NCI-H1048 (cell line): ENCODE measurements around the gene ECE1.
"Not testable (repeated sequence)": the region's sequence is repeated elsewhere in the genome, so short reads cannot be mapped to it uniquely, and the experiment has no call there.

Experiments used
- DNase-seq: peaks from one replicate; lab custom pipeline; 2025; lab: John Stamatoyannopoulos, UW

ECE1 gene

DNA sequence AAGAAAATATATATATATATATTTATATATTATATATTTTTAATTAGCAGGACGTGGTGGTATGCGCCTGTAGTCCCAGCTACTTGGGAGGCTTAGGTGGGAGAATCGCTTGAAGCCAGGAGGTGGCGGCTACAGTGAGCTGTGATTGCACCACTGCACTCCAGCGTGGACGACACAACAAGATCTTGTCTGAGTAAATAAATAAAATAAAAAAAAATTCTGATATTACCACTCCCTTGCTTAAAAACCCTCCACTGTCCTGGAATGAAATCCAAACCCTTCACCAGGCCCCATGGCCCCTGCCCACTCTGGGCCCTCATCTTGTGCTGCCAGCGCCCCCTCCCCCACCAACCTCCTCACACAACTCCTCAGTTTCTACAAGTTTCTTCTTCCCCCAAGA lies 1.7 kb upstream of the ECE1 start:
- no peak for DNase-seq

DNA sequence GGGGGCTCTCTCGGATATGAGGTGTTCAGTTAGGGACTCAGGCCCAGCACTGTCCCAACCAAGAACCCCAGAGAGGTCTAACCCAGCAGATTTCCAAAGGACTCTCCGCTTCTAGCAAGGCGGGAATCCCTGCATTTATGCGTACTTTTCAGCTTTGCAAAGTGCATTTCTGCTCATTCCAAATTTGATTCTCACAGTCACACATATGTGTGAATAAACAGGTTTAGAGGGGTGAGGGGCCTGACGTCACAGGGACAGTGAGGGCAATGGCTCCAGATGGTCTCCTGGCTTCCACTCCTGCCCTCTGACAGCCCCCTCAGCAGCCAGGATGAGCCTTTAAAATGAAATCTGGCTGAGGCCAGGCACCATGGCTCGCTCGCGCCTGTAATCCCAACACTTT lies 921 bp upstream of the ECE1 start:
- no peak for DNase-seq

DNA sequence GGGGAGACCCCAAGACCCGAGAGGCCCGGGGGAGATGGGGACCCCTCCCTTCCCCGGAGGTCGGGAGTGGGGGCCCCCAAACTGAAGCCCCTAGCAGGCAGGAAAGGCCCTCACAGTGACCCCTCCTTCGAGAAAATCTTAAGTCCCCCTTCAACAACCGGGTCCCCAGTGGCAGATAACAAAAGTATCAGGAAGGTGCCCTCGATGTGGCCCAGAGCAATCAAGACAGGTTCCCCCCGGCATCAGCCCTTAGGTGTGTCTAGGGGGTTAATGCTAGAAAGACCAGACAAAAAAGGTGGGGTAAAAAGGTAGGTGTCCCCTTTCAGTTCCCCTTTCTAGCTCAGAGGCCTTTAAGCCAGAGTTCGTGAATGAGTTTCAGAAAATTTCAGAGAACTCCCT lies 282 bp upstream of the ECE1 start:
- no peak for DNase-seq

DNA sequence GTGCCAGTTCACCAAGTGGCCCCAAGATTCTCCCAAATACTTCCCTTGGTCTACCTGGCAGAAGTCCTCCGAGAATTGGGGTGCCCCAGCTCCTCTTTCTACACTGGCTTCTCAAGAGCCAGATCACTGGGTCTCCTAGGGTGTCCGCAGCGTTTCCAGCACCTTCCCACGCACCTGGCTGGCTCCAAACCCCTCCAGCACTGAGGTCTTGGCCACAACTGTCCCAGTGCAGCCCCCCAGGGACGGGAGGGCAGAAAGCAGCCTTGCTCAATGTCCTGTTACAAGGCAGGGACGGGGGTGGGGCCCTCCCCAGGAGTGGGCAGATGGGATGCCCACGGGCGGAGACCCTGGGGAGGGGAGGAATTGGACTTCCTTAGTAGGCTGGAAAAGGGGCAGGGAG lies 1.1 kb downstream of the ECE1 start:
- no peak for DNase-seq

DNA sequence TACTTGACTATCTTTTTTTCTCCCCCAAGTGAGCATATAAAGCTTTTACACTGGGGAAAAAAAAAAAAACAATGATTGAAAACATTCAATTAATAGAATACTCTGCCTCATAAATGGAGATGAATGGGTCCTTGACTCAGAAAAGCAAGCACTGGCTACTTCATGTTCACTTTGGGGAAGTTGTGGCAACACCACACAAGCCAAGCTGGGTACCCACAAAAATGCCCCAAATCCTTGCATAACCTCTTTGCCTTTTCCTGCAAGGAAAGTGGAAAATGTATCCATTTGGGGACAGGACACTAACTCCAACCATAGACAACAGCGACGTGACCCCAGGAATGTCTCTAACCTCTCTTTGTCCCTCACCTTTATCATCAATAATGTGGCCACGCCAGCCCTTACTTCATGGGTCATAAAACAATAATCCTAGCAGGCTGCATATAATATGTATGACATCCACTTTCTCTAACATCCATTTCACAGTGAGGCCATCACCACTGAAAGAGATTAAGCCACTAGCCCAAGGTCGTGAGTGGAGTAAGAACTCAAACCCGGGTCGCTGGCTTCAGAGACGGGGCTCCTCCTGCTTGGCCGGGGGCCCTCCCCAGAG lies 2.3 kb downstream of the ECE1 start:
- no peak for DNase-seq

DNA sequence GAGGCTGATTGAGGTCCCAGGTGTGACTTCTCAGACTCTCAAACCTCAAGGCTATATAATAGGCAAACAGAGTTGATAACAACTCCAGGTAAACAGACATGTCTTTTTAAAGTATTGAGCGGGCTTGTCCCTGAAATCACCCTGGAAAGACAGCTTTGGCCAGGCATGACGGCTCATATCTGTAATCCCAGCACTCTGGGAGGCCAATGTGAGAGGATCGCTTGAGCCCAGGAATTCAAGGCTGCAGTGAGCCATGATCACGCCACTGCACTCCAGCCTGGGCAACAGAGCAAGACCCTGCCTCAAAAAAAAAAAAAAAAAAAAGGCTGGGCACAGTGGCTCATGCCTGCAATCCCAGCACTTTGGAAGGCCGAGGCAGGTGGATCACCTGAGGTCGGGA lies 4.9 kb downstream of the ECE1 start:
- DNase-seq: not testable (repeated sequence)

DNA sequence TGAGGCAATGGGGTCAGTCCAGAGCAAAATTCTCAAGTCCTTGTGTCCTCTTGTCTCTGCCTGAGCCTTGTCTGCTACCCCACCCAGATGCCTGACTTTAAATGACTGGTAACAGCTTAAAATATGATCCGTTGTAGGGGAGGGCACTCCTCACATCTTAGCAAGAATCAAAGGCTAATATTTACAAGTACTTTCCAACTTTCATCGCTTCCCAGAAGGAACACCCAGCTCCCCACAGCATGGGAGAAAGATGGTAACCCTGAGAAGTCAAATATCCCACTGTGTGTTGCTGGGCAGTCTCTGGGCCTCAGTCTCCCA lies 5.2 kb downstream of the ECE1 start:
- DNase-seq: no peak

DNA sequence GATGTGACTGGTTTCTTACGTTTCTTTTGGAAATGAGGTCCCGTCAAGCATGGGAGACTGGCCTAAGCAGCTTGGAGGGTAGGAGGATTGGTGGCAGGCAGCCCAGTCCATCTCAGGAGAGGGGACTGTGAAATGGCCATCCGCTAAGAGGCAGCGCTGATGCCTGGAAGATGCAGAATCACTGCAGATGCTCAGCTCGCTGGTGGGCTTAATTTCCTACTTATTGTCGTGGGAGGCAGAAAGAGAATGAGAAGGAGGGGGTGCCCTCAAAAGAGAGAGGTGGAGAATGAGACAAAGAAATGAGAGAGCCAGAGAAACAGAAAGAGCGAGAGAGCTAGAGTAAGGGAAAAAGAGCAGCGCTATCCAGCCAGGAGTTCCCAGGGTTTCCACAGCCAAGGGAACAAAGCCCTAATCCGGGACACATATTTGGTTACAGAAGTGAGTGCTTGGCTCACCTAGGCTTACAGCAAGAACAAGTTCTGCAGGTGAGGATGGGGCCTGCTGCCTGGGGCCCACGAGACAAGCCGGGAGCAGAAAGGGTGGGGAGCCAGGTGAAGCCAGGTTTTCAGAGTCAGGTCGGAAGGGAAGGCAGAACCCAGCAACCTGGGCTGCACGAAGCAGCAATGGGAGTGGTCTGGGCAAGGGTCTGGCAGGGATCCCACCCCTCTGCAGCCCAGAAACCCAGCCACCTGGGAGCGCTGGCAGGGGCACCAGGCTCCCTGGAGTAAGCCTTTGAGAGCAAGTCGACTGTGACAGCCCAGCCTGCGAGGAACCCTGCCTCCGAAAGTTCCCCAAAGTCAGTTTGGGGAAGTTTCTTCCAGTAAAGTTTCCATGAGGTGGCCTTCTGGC lies 5.8 kb downstream of the ECE1 start:
- no peak for DNase-seq

DNA sequence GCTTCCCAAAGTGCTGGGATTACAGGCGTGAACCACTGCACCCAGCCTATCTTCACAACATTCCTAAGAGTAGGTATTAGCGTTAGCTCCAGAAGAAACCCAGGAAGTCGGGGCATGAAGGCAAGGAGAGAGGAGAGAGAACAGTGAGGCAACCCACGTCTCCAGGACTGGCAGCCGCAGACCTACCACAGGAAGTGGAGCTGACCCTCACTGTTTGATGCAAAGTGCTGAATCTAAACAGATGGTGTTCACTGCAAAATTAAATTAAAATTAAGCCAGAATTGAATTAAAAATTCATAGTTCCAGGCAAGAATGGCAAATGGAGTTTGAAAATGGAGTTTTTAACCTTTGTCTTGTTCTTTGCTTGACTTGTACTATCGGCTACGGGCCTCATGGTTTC lies 6.7 kb downstream of the ECE1 start:
- no peak for DNase-seq

DNA sequence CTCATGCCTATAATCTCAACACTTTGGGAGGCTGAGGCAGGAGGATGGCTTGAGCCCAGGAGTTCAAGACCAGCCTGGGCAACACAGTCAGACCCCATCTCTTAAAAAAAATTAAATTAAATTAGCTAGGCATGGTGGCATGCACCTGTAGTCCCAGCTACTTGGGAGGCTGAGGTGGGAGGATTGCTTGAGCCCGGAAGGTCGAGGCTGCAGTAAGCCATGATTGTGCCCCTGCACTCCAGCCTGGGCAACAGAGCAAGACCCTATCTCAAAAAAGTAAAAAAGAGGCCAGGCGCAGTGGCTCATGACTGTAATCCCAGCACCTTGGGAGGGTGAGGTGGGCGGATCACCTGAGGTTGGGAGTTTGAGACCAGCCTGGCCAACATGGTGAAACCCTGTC lies 8.2 kb downstream of the ECE1 start:
- not testable (repeated sequence) for DNase-seq

DNA sequence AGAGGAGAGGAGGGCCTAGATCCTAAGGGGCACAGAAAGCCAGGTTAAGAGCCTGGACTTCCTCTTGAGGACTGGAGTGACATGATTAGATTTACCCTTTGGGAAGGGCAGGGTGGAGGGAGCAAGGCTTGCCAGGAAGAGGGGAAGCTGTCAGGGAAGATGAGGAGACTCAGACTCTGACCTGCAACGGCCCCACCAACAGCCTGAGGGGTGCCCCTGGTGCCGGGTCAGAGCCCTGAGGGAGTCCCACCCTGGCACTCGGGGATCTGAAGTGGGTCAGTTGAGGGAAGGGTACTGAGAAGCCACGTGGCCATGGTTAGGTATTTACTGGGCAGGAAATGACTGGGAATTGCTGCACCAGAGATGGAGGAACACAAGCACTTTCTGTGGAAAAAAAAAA lies 9.8 kb downstream of the ECE1 start:
- no peak for DNase-seq

DNA sequence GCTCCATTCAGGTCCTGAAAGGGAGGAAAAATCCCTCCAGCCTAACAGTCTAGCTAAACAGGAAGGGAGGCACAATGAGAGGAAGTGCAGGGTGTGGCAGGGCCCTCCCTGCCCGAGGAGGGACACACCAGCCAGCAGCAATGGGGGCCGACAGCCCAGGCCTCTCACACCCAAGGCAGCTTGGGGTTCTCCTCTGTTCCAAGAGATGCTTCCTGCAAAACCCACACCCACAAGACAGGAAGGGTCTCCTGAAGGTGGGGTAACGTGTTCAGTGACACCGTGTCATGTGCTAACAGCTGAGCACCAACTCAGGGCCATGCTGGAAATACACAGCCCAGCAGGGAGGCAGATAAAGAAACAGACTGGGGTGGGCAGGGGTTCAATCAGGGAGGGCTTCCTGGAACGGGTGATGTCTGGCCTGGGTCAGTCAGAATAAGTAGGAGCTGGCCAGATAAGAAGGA lies 10.2 kb downstream of the ECE1 start:
- DNase-seq: no peak

DNA sequence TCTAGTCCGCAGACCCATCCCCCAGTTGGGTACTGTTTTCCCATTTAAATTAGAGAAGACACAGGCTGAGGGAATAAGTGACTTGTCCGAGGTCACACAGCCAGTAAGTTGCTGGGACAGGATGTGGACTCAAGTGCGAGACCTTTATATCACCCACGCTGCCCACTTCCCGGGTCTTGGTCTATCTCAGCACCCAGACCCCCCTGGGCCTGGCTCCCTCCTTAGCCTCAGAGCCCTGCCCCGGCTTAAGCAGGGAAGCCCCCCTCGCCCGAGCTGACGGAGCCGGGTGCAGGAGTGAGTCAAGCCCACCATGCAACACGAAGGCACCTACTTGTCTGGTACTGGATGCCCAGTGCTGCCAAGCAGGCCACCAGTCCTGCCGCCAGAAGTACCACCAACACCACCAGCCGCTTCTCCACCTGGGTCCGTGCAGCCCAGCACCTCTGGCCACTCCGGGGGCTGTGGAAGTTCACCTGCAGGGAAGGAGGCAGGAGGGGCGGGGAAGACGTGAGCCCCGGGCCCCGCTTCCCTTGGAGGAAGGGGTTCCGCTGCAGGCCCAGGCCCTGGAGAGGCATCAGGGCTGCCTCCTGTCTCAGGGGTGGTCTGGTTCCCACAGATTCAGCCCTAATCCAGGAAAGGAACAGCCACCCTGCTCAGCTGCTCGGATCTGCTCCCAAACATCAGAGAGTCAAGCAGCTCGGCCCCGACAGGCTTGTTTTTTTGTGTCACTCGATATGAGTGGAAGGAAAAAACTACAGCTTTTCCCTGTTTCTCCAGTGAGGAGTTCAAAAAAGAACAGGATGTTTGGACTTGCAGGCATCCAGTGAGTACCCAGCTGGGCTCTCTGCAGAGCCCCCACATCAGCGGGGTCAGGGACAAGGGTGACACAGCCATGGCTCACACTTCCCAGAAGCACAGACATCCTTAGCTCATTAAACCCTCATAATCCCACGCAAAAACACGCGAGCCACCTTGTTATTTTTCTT lies 11.1 kb downstream of the ECE1 start:
- DNase-seq: no peak

DNA sequence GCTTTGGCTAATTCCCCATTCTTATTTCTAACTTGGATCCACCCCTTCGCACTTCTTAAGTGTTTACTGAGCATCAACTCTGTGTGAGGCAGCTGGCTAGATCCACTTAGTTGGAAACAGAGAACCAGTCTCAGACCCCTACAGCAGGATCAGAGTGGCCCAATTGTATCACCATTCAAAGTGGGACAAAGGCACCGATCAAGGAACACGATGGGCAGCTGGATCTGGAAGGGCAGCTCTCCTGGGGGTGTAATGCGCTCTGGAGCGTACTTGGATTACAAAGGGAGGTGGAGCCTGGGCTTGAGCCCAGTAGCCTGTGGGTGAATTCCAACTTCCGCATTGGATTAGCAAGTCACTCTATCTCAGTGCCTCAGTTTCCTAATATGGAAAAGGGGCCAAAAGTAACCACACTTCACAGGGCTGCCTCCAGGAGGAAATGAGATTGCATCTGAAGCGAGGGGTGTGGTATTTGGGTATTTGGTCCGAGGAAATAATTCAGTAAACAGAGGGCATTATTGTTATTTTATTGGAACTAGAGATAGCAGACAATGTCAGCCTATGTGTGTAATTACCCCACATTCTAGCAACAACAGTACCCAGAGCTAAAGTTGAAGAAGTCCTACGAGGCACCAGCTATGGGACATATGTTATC lies 11.9 kb downstream of the ECE1 start:
- DNase-seq: no peak

DNA sequence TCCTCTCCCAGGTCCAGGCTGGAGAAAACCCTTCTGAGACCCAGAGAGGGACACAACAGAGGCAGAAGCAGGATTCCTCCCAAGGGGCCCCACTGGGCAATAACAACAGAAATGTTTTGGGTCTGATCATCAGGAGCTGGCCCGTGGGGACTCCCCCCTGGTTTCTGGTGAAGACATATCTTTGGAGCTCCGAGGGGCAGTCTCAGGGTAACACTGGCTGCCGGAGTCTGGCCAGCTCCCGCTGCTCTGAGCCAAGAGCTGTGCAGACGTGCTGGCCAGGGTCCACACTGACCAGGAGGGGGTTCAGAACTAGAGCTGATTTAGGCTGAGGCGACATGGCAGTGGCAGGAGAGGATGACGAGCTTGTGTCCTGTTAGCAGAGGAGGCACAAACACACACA lies 13.1 kb downstream of the ECE1 start:
- DNase-seq: no peak

DNA sequence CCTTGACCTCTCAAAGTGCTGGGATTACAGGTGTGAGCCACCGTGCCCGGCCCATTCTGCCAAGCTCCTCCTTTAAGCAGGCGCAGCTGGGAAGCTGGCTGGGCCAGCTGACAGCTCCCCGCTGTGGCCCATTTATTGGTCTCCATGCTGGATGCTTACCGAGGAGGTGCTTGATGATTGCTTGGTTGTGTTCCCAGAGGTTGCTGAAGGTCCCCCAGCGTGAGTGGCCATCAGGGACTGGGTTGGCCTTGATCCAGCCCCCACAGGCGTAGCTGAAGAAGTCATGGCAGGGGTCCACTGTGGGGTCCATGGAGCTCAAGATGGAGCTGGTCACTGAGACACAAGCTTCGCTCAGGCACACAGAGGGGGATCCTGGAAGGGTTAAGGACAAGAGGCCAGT lies 17.7 kb downstream of the ECE1 start:
- no peak for DNase-seq

DNA sequence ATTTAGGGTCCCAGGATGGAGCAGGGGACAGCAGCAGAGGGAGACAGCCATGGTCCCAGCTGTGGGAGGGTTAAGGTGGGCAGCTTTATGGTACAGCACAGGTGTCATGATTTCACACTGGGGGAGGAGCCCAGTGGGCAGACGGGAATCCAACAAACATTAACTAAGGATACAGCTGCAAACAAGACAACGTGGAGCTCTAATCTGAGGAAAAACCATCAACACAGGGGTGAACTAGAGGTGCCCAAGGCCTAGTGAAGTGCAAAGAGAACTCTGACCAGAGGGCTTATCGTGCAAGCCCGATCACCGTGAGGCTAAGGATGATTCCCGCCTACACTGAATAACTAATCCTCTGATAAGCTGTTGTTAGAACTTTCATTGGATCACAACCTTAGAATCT lies 18.7 kb downstream of the ECE1 start:
- no peak for DNase-seq

DNA sequence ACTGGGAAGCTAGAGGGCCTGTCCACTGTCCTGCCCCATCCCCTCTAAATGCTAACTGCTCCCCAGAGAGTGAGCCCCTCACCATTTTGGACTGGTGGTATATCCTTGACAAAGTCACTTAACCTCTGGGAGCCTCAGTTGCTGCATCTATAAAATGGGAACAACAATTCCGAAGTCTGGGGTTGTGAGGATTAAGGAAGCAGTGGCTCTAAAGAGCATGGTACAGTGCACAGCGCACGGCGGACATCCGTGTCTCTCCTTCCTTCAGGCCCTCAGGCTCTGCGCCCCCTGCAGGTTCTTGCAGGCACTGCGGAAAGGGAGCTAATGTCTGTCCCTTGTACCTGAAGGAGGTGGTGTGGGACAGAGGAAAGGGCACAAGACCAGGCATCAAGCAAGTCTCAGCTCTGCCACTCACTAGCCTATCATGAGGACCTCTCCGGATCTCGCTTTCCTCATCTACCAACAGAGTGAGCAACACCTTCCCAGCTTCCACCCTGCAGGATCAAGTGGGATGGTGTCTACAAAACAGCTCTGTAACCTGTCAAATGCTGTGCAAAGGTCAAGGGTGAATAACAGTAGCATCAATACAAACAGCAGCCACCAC lies 20.1 kb downstream of the ECE1 start:
- DNase-seq: peak; percentile 3

DNA sequence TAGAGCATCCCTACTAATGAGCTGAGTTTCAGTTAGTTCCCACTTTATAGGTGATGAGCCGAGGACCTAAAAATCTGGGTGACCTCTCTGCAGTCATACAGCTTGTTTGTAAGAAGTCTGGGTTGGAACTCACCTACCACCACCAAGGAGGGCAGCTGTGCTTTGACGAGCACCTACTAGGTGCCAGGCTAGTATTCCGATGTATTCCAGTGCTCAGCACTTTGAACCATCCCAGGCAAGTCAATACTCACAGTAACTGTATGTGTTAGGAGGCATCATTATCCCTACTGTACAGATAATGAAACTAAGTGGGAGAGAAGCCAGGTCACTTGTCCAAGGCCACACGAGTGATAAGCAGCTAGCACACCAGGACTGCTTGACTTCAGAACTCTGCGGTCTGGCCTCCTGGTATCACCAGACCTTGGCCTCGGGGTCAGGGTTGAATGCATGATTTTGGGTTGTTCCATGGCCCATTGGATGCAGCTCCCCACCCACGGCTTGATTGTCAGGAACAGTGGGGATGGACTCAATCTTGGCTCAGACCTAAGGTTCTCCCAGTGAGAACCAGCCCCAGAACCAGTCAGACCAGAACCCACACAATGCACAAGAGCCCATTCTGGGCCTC lies 20.7 kb downstream of the ECE1 start:
- DNase-seq: no peak

DNA sequence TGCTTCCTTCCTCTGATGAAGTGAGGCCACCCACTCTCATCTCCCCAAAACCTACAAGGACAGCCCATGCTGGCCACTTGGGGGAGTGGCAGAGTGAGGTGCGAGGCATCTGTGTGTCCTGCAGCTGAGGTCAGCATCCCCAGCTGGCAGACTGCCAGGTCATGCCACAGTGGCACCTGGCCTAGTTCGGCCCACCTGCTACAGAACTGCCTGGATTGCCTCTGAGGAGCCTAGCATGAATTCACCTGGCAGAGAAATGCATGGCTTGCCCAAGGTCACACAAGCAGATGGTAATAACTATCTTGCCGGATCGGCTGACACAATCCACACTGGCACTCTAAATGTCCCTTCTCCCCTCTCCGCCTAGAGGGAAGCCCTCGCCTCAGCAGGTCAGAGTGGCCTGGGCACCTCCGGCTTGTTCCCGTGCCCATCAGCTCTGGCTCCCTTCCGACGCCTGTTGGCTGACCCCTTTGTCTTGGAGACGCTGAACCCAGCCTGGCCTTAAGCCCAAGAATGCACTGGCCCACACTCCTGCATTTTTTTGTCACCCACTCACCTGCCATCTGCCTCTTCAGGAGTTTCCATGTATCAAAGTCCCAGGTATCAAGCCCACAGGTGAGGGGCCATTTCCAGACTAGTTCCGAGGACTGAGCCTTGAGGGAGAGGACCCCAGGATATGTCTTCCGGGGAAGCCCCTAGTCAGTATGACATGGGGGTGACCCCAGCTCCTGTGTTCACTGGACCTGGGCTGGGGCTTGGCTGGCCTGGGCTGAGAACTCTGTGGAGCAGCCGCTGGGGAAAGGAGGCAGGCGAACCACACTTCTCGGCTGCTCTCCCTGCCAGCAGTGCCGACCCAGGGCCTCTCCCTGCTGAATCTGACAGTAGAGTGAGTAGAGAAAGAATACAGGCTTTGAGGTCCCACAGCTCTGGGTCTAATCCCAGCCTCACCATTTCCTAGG lies 21.7 kb downstream of the ECE1 start:
- no peak for DNase-seq
